HG03378 (cell line): Measurements from ENCODE around the gene AADACL3.

Experiments used
- ATAC-seq: cut with Tn5 transposase; IDR thresholded peaks from one replicate; pipeline ENCODE4 v1.9.1; 2021; ENCODE audit warnings: mild to moderate bottlenecking, moderate library complexity; ENCODE audit not compliant: unreplicated experiment

Gene AADACL3

GRCh38 chr1:12764016-12764415 lies 48.1 kb downstream of the AADACL3 start:
- no peak for ATAC-seq

GRCh38 chr1:12769031-12769430 lies 53.1 kb downstream of the AADACL3 start:
- ATAC-seq, result no peak

- ATAC-seq, result no peak
These were observed 54.1 kb downstream of the AADACL3 start for GRCh38 chr1:12769976-12770505.

GRCh38 chr1:12770620-12771019 lies 54.7 kb downstream of the AADACL3 start:
- ATAC-seq, result no peak

GRCh38 chr1:12771186-12771585 lies 55.3 kb downstream of the AADACL3 start:
- ATAC-seq, result no peak

GRCh38 chr1:12772520-12772919 lies 56.6 kb downstream of the AADACL3 start:
- no peak for ATAC-seq

- ATAC-seq, result no peak
These were observed 57.5 kb downstream of the AADACL3 start, which contains the start of gene PRAMEF12 for GRCh38 chr1:12773438-12773837. Gene PRAMEF12 (plus strand): TSS chr1:12773738. CDS start chr1:12774868, 1,130 bp downstream.

GRCh38 chr1:12774801-12775345 lies 59.0 kb downstream of the AADACL3 start:
- no peak for ATAC-seq

- no peak for ATAC-seq
These were observed 59.5 kb downstream of the AADACL3 start for GRCh38 chr1:12775443-12775842.

GRCh38 chr1:12776801-12777557 lies 61.1 kb downstream of the AADACL3 start:
- no peak for ATAC-seq
